ENCODE data around the gene IL10RB. TPM values are rescaled to one million over a fixed set of nuclear protein-coding genes. Genes with fewer than 3 reads are reported as not detected.

IL10RB gene
- total and polyA plus RNA-seq, 10 of the 15 experiments (the other 5 are each of a cell fraction or from before 2014, with no cell fraction given), result 15.0 to 55.1 (median 34.9) TPM

- TF ChIP-seq, protein P1, sequence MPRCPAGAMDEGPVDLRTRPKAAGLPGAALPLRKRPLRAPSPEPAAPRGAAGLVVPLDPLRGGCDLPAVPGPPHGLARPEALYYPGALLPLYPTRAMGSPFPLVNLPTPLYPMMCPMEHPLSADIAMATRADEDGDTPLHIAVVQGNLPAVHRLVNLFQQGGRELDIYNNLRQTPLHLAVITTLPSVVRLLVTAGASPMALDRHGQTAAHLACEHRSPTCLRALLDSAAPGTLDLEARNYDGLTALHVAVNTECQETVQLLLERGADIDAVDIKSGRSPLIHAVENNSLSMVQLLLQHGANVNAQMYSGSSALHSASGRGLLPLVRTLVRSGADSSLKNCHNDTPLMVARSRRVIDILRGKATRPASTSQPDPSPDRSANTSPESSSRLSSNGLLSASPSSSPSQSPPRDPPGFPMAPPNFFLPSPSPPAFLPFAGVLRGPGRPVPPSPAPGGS (IDR thresholded peaks at IDR 0.05; ENCODE audit: borderline replicate concordance, insufficient read depth, low read depth, low read length, poor library complexity, severe bottlenecking), result no peak
- TF ChIP-seq, protein P2, sequence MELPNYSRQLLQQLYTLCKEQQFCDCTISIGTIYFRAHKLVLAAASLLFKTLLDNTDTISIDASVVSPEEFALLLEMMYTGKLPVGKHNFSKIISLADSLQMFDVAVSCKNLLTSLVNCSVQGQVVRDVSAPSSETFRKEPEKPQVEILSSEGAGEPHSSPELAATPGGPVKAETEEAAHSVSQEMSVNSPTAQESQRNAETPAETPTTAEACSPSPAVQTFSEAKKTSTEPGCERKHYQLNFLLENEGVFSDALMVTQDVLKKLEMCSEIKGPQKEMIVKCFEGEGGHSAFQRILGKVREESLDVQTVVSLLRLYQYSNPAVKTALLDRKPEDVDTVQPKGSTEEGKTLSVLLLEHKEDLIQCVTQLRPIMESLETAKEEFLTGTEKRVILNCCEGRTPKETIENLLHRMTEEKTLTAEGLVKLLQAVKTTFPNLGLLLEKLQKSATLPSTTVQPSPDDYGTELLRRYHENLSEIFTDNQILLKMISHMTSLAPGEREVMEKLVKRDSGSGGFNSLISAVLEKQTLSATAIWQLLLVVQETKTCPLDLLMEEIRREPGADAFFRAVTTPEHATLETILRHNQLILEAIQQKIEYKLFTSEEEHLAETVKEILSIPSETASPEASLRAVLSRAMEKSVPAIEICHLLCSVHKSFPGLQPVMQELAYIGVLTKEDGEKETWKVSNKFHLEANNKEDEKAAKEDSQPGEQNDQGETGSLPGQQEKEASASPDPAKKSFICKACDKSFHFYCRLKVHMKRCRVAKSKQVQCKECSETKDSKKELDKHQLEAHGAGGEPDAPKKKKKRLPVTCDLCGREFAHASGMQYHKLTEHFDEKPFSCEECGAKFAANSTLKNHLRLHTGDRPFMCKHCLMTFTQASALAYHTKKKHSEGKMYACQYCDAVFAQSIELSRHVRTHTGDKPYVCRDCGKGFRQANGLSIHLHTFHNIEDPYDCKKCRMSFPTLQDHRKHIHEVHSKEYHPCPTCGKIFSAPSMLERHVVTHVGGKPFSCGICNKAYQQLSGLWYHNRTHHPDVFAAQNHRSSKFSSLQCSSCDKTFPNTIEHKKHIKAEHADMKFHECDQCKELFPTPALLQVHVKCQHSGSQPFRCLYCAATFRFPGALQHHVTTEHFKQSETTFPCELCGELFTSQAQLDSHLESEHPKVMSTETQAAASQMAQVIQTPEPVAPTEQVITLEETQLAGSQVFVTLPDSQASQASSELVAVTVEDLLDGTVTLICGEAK (IDR thresholded peaks at IDR 0.05; ENCODE audit: borderline replicate concordance), result 0 out of 2 replicates have a peak, but pooled peaks have one; percentile 12
- TF ChIP-seq SPI1 (IDR thresholded peaks at IDR 0.05; ENCODE audit: borderline replicate concordance, insufficient read depth, low read depth, low read length) (peak; percentile 58), IKZF2 (IDR thresholded peaks at IDR 0.05) (peak; percentile 65 to 67), NFIC (IDR thresholded peaks at IDR 0.05; ENCODE audit: low read depth, low read length) (no peak), RB1 (IDR thresholded peaks at IDR 0.05; ENCODE audit: borderline replicate concordance) (peak; percentile 79; the same call in 1 of the 2 replicates), SMAD5 (IDR thresholded peaks at IDR 0.05; ENCODE audit: low read depth) (no peak), NR2C2 (IDR thresholded peaks at IDR 0.05; ENCODE audit: borderline replicate concordance, control insufficient read depth, insufficient read length, low read depth) (no peak), HCFC1 (IDR thresholded peaks at IDR 0.05; ENCODE audit: low read length) (no peak), SIN3A (IDR thresholded peaks at IDR 0.05; ENCODE audit: low read depth, low read length) (peak; percentile 80), E4F1 (IDR thresholded peaks at IDR 0.05; ENCODE audit: borderline replicate concordance, partially characterized antibody) (no peak), MTA2 (IDR thresholded peaks at IDR 0.05; ENCODE audit: low read depth) (0 out of 2 replicates have a peak, but pooled peaks have one; percentile 8), FOXM1 (IDR thresholded peaks at IDR 0.05; ENCODE audit: low read depth, low read length) (0 out of 2 replicates have a peak, but pooled peaks have one; percentile 32), IKZF1 (conservative IDR thresholded peaks at IDR 0.05) (no peak)
- TF ChIP-seq, protein P3, sequence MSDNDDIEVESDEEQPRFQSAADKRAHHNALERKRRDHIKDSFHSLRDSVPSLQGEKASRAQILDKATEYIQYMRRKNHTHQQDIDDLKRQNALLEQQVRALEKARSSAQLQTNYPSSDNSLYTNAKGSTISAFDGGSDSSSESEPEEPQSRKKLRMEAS (IDR thresholded peaks at IDR 0.05; ENCODE audit: low read depth, low read length), result 0 out of 2 replicates have a peak, but pooled peaks have one; percentile 40
Measured at GRCh38 chr21:33325222-33326067, 59.3 kb downstream of the IL10RB start (continued).
